Stimulated activated CD4-positive, alpha-beta T cell treated with anti-CD3 and anti-CD28 coated beads, Interleukin-1b, Interleukin-23, amount 100 ng/mL, for 48 hours (primary cell): ENCODE results near the gene NRXN3.
"Not testable (repeated sequence)": the region's sequence is repeated elsewhere in the genome, so short reads cannot be mapped to it uniquely, and the experiment has no call there.

Experiments
- DNase-seq: peaks from one replicate; pipeline ENCODE4 v3.0.0-alpha.2; 2020

NRXN3 gene

GRCh38 chr14:78501909-78502308, 331.7 kb downstream of the NRXN3 start:
- DNase-seq: no peak

GRCh38 chr14:78508023-78508422, 337.9 kb downstream of the NRXN3 start:
- DNase-seq: no peak

- no peak for DNase-seq
Measured at GRCh38 chr14:78509516-78509915, 339.3 kb downstream of the NRXN3 start.

- no peak for DNase-seq
Measured at GRCh38 chr14:78512021-78512420, 341.8 kb downstream of the NRXN3 start.

- DNase-seq: peak; percentile 2
Measured at GRCh38 chr14:78519863-78520262, 349.7 kb downstream of the NRXN3 start.

GRCh38 chr14:78524196-78524595, 354.0 kb downstream of the NRXN3 start:
- no peak for DNase-seq

GRCh38 chr14:78524766-78525165, 354.6 kb downstream of the NRXN3 start:
- no peak for DNase-seq

GRCh38 chr14:78530078-78530477, 359.9 kb downstream of the NRXN3 start:
- DNase-seq: no peak

GRCh38 chr14:78534141-78534540, 364.0 kb downstream of the NRXN3 start:
- DNase-seq: no peak

GRCh38 chr14:78535041-78535440, 364.9 kb downstream of the NRXN3 start:
- DNase-seq: no peak

- not testable (repeated sequence) for DNase-seq
Measured at GRCh38 chr14:78541788-78542187, 371.6 kb downstream of the NRXN3 start.

- no peak for DNase-seq
Measured at GRCh38 chr14:78543433-78543832, 373.3 kb downstream of the NRXN3 start.

GRCh38 chr14:78561074-78561473, 390.9 kb downstream of the NRXN3 start:
- DNase-seq: no peak

GRCh38 chr14:78566026-78566858, 396.1 kb downstream of the NRXN3 start:
- DNase-seq: peak; percentile 65

GRCh38 chr14:78566859-78567172, 396.6 kb downstream of the NRXN3 start:
- no peak for DNase-seq

- DNase-seq: no peak
Measured at GRCh38 chr14:78567343-78567742, 397.2 kb downstream of the NRXN3 start.

- DNase-seq: not testable (repeated sequence)
Measured at GRCh38 chr14:78573736-78574135, 403.6 kb downstream of the NRXN3 start.

- DNase-seq: no peak
Measured at GRCh38 chr14:78576437-78577166, 406.4 kb downstream of the NRXN3 start.

GRCh38 chr14:78581229-78581628, 411.1 kb downstream of the NRXN3 start:
- no peak for DNase-seq

- no peak for DNase-seq
Measured at GRCh38 chr14:78586681-78587080, 416.5 kb downstream of the NRXN3 start.

- DNase-seq: no peak
Measured at GRCh38 chr14:78588906-78589305, 418.7 kb downstream of the NRXN3 start.

GRCh38 chr14:78592616-78593219, 422.5 kb downstream of the NRXN3 start:
- DNase-seq: no peak

- no peak for DNase-seq
Measured at GRCh38 chr14:78593949-78594348, 423.8 kb downstream of the NRXN3 start.

- no peak for DNase-seq
Measured at GRCh38 chr14:78595797-78596196, 425.6 kb downstream of the NRXN3 start.
